ENCODE data around the gene ATRNL1. TPM values are rescaled to one million over a fixed set of nuclear protein-coding genes. Genes with fewer than 3 reads are reported as not detected.

Gene ATRNL1
- total RNA-seq, 1 donor from 2014 or later = 16.4 TPM

- Histone ChIP-seq H3K4me2 (no peak overlapping the region), H3K27ac (no peak overlapping the region), H3K4me1 (no peaks in the 10 kb centered on the region), H3K36me3 (no peaks in the 10 kb centered on the region), H2AFZ (replicated peaks) (no peak overlapping the region), H4K20me1 (ENCODE audit: low read depth) (no peaks in the 10 kb centered on the region), H3K4me3 (no peak overlapping the region), H3K79me2 (ENCODE audit: low read depth) (no peaks in the 10 kb centered on the region), H3K9me3 (ENCODE audit: low read depth) (no peaks in the 10 kb centered on the region), H3K27me3 (no peaks in the 10 kb centered on the region), H3F3A (ENCODE audit: low read depth) (no peaks in the 10 kb centered on the region), H3K9ac (no peak overlapping the region)
- no peak overlapping the region for H3K27ac Mint-ChIP-seq
- H3K4me1 Mint-ChIP-seq = peaks cover 11% of the 10 kb centered on the region
- peaks cover 2% of the 10 kb centered on the region for H3K27me3 Mint-ChIP-seq (ENCODE audit: insufficient read depth, low read depth)
- TF ChIP-seq EZH2phosphoT487 (IDR thresholded peaks at IDR 0.05) = no peak
- TF ChIP-seq, protein P1, sequence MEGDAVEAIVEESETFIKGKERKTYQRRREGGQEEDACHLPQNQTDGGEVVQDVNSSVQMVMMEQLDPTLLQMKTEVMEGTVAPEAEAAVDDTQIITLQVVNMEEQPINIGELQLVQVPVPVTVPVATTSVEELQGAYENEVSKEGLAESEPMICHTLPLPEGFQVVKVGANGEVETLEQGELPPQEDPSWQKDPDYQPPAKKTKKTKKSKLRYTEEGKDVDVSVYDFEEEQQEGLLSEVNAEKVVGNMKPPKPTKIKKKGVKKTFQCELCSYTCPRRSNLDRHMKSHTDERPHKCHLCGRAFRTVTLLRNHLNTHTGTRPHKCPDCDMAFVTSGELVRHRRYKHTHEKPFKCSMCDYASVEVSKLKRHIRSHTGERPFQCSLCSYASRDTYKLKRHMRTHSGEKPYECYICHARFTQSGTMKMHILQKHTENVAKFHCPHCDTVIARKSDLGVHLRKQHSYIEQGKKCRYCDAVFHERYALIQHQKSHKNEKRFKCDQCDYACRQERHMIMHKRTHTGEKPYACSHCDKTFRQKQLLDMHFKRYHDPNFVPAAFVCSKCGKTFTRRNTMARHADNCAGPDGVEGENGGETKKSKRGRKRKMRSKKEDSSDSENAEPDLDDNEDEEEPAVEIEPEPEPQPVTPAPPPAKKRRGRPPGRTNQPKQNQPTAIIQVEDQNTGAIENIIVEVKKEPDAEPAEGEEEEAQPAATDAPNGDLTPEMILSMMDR (IDR thresholded peaks at IDR 0.05) = no peak
- no peak for TF ChIP-seq EZH2 (IDR thresholded peaks at IDR 0.05)
- no peak overlapping the region for H3K4me3 Mint-ChIP-seq
- H3K36me3 Mint-ChIP-seq = no peaks in the 10 kb centered on the region
- DNase-seq (ENCODE audit: low spot score) = no peak
- H3K9me3 Mint-ChIP-seq = no peaks in the 10 kb centered on the region
These were observed 773.0 kb downstream of the ATRNL1 start for GRCh38 chr10:115866174-115866573.

DNA sequence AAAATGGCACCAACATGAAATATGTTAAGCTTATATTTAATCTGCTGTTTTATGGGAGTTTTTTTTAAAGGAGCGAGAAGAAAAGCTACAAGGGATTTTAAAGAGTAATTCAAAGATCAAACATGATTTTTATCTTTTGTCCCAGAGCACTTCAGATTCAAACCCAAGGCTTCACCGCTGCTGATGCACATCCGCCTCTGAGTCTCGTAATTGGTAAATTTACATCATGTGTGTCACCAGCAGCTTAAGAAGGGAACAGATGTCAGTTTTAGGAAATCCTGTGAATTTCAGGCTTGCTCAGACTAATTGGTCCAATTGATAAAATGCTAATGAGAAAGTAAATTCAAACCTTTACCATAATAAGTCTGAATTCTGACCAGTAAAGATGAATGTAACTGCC is 773.5 kb downstream of the ATRNL1 start:
- Histone ChIP-seq H3K27me3 (no peaks in the 10 kb centered on the region), H3K4me2 (no peak overlapping the region), H3F3A (ENCODE audit: low read depth) (no peaks in the 10 kb centered on the region), H3K79me2 (ENCODE audit: low read depth) (no peaks in the 10 kb centered on the region), H3K9me3 (ENCODE audit: low read depth) (no peaks in the 10 kb centered on the region), H4K20me1 (ENCODE audit: low read depth) (no peaks in the 10 kb centered on the region), H3K9ac (no peak overlapping the region), H2AFZ (replicated peaks) (no peak overlapping the region), H3K27ac (no peak overlapping the region), H3K4me3 (no peak overlapping the region), H3K4me1 (no peaks in the 10 kb centered on the region), H3K36me3 (no peaks in the 10 kb centered on the region)
- Mint-ChIP-seq H3K4me3 (no peak overlapping the region), H3K9me3 (no peaks in the 10 kb centered on the region), H3K27ac (no peak overlapping the region), H3K4me1 (peaks cover 11% of the 10 kb centered on the region), H3K36me3 (no peaks in the 10 kb centered on the region), H3K27me3 (ENCODE audit: insufficient read depth, low read depth) (peaks cover 2% of the 10 kb centered on the region)
- no peak for DNase-seq (ENCODE audit: low spot score)
- no peak for TF ChIP-seq EZH2phosphoT487 (IDR thresholded peaks at IDR 0.05)
- TF ChIP-seq, protein P1 (IDR thresholded peaks at IDR 0.05) = no peak
- no peak for TF ChIP-seq EZH2 (IDR thresholded peaks at IDR 0.05)

DNA sequence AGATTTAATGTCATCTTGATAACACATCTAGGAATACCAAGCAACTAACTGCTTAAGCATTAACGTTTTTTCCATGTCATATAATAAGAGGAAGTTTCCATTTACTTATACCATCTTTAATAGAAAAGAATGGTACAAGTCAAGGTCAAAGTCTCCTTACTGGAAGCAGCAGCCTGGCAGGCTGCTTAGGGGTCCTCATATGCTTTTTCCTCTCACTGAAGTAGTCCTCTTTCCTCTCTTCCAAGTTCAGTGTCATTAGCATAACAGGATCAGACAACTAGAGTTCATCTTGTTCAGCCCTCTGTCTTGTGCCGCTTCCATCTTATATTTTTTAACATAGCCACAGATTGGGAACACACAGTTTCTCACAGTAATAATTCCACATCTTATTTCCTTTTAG is 774.1 kb downstream of the ATRNL1 start:
- peaks cover 2% of the 10 kb centered on the region for H3K27me3 Mint-ChIP-seq (ENCODE audit: insufficient read depth, low read depth)
- no peak overlapping the region for H2AFZ ChIP-seq (replicated peaks)
- H3K4me1 ChIP-seq = no peaks in the 10 kb centered on the region
- H3K4me3 Mint-ChIP-seq = no peak overlapping the region
- H3K4me2 ChIP-seq = no peak overlapping the region
- H3K36me3 ChIP-seq = no peaks in the 10 kb centered on the region
- TF ChIP-seq, protein P1 (IDR thresholded peaks at IDR 0.05) = no peak
- no peak for TF ChIP-seq EZH2 (IDR thresholded peaks at IDR 0.05)
- TF ChIP-seq EZH2phosphoT487 (IDR thresholded peaks at IDR 0.05) = no peak
- H3K27ac ChIP-seq = no peak overlapping the region
- peaks cover 11% of the 10 kb centered on the region for H3K4me1 Mint-ChIP-seq
- no peaks in the 10 kb centered on the region for H3K79me2 ChIP-seq (ENCODE audit: low read depth)
- no peak overlapping the region for H3K9ac ChIP-seq
- no peaks in the 10 kb centered on the region for H3K9me3 ChIP-seq (ENCODE audit: low read depth)
- no peaks in the 10 kb centered on the region for H3K9me3 Mint-ChIP-seq
- no peaks in the 10 kb centered on the region for H4K20me1 ChIP-seq (ENCODE audit: low read depth)
- no peak for DNase-seq (ENCODE audit: low spot score)
- no peak overlapping the region for H3K27ac Mint-ChIP-seq
- no peaks in the 10 kb centered on the region for H3F3A ChIP-seq (ENCODE audit: low read depth)
- H3K27me3 ChIP-seq = no peaks in the 10 kb centered on the region
- no peak overlapping the region for H3K4me3 ChIP-seq
- H3K36me3 Mint-ChIP-seq = no peaks in the 10 kb centered on the region
